HepG2 (cell line): ENCODE data around the gene TBRG1. TPM values are rescaled to one million over a fixed set of nuclear protein-coding genes. Genes with fewer than 3 reads are reported as not detected.

Experiments used
- DDIT3 ChIP-seq: sonication (generic); formaldehyde crosslinking; IDR thresholded peaks from 2 replicates; pipeline ENCODE4 v1.4.0; 2020; ENCODE audit warnings: mild to moderate bottlenecking, missing genetic modification reagents
- HOXD1 ChIP-seq: sonication (generic); formaldehyde crosslinking; IDR thresholded peaks from 2 replicates; pipeline ENCODE4 v1.5.0; 2020; ENCODE audit warnings: missing genetic modification reagents
- JDP2 ChIP-seq: sonication (generic); formaldehyde crosslinking; IDR thresholded peaks from 2 replicates; pipeline ENCODE4 v1.8.1; 2022; ENCODE audit warnings: missing genetic modification reagents, borderline replicate concordance
- JUN ChIP-seq: sonication (generic); formaldehyde crosslinking; IDR thresholded peaks from 2 replicates; pipeline ENCODE4 v1.4.0; 2020; ENCODE audit warnings: mild to moderate bottlenecking, missing genetic modification reagents
- MBD4 ChIP-seq: IDR thresholded peaks from 2 replicates; pipeline ENCODE4 v1.6.1; 2012; ENCODE audit warnings: low read length, inconsistent platforms, borderline replicate concordance
- MED1 ChIP-seq: sonication (generic); formaldehyde crosslinking; IDR thresholded peaks from 2 replicates; pipeline ENCODE4 v1.4.0; 2020; ENCODE audit warnings: missing genetic modification reagents
- NCOA2 ChIP-seq: sonication (generic); formaldehyde crosslinking; IDR thresholded peaks from 2 replicates; pipeline ENCODE4 v1.8.0; 2022; ENCODE audit warnings: inconsistent platforms
- NR2F6 ChIP-seq, 2 experiments: IDR thresholded peaks; 2 replicates each; pipeline ENCODE4 v1.6.1; 2016; ENCODE audit warnings: antibody characterized with exemption in 1 of 2, mild to moderate bottlenecking in 1 of 2
- PAWR ChIP-seq: sonication (generic); formaldehyde crosslinking; IDR thresholded peaks from 2 replicates; pipeline ENCODE4 v1.4.0; 2020; ENCODE audit warnings: missing genetic modification reagents, mild to moderate bottlenecking, borderline replicate concordance
- RBFOX2 ChIP-seq: fragments of 200-400 bp; formaldehyde crosslinking; IDR thresholded peaks from 2 replicates; pipeline ENCODE4 v1.6.1; 2017; ENCODE audit warnings: low read depth, mild to moderate bottlenecking, low read length
- RELA ChIP-seq: sonication (generic); formaldehyde crosslinking; IDR thresholded peaks from 2 replicates; pipeline ENCODE4 v1.4.0; 2020; ENCODE audit warnings: missing genetic modification reagents
- TRIM22 ChIP-seq: fragments of 450-650 bp; IDR thresholded peaks from 2 replicates; pipeline ENCODE4 v1.6.1; 2017
- ZBTB46 ChIP-seq: sonication (generic); formaldehyde crosslinking; IDR thresholded peaks from 2 replicates; pipeline ENCODE4 v1.4.0; 2020; ENCODE audit warnings: mild to moderate bottlenecking, missing genetic modification reagents, borderline replicate concordance
- ZFP36 ChIP-seq: fragments of 150-350 bp; IDR thresholded peaks from 2 replicates; pipeline ENCODE4 v1.6.1; 2018; ENCODE audit warnings: borderline replicate concordance, low read length, low read depth; ENCODE audit not compliant: partially characterized antibody
- ZNF207 ChIP-seq: fragments of 450-650 bp; IDR thresholded peaks from 2 replicates; pipeline ENCODE4 v1.6.1; 2016; ENCODE audit warnings: antibody characterized with exemption, borderline replicate concordance
- ZNF225 ChIP-seq: sonication (generic); formaldehyde crosslinking; IDR thresholded peaks from 2 replicates; pipeline ENCODE4 v1.4.0; 2020; ENCODE audit warnings: mild to moderate bottlenecking, missing genetic modification reagents
- ZNF263 ChIP-seq: sonication (generic); formaldehyde crosslinking; IDR thresholded peaks from 2 replicates; pipeline ENCODE4 v1.4.0; 2020; ENCODE audit warnings: missing genetic modification reagents
- ZNF264 ChIP-seq: sonication (generic); formaldehyde crosslinking; IDR thresholded peaks from 2 replicates; pipeline ENCODE4 v1.4.0; 2020; ENCODE audit warnings: missing genetic modification reagents
- ZNF501 ChIP-seq: sonication (generic); formaldehyde crosslinking; IDR thresholded peaks from 2 replicates; pipeline ENCODE4 v1.5.1; 2020; ENCODE audit warnings: mild to moderate bottlenecking, moderate library complexity, missing genetic modification reagents
- ZSCAN25 ChIP-seq: sonication (generic); formaldehyde crosslinking; IDR thresholded peaks from 2 replicates; pipeline ENCODE4 v1.8.0; 2022; ENCODE audit warnings: mild to moderate bottlenecking, missing genetic modification reagents
- polyA plus RNA-seq, 8 experiments: library from polyadenylated mRNA; depleted of rRNA in 3 of 8; stranded (reverse) in 7 of 8; unstranded in 1 of 8; fragments of >200 nt; fragmentation: Illumina TruSeq in 4 of 8; extraction: Trizol in 4 of 8; gene quantifications; 2 replicates each; pipeline versions ENCODE4 v1.2.1 to v1.2.3, GENCODE V29; 2011 to 2016; ENCODE audit warnings: low read depth in 4 of 8, missing spikeins in 1 of 8, mixed read lengths in 1 of 8; ENCODE audit not compliant: insufficient read depth in 1 of 8
- total RNA-seq, 5 experiments: library from RNA; depleted of rRNA; stranded (reverse); fragments of >200 nt; fragmentation: Illumina TruSeq; extraction: Trizol; gene quantifications; 2 replicates each; pipeline ENCODE4 v1.2.3, GENCODE V29; 2016; ENCODE audit warnings: low read depth in 1 of 5
- TF ChIP-seq, protein P1 (sequence below): sonication (generic); formaldehyde crosslinking; IDR thresholded peaks from 2 replicates; pipeline ENCODE4 v1.5.0; 2020; ENCODE audit warnings: mild to moderate bottlenecking, missing genetic modification reagents, moderate library complexity
- TF ChIP-seq, protein P2 (sequence below): sonication (generic); formaldehyde crosslinking; IDR thresholded peaks from 2 replicates; pipeline ENCODE4 v1.4.0; 2020; ENCODE audit warnings: missing genetic modification reagents
- TF ChIP-seq, protein P3 (sequence below): sonication (generic); formaldehyde crosslinking; IDR thresholded peaks from 2 replicates; pipeline ENCODE4 v1.4.0; 2020; ENCODE audit warnings: missing genetic modification reagents

Gene TBRG1
- total and polyA plus RNA-seq, 2 of the 13 experiments (the other 11 are each of a cell fraction or from before 2014, with no cell fraction given): 21.7 to 25.6 TPM

DNA sequence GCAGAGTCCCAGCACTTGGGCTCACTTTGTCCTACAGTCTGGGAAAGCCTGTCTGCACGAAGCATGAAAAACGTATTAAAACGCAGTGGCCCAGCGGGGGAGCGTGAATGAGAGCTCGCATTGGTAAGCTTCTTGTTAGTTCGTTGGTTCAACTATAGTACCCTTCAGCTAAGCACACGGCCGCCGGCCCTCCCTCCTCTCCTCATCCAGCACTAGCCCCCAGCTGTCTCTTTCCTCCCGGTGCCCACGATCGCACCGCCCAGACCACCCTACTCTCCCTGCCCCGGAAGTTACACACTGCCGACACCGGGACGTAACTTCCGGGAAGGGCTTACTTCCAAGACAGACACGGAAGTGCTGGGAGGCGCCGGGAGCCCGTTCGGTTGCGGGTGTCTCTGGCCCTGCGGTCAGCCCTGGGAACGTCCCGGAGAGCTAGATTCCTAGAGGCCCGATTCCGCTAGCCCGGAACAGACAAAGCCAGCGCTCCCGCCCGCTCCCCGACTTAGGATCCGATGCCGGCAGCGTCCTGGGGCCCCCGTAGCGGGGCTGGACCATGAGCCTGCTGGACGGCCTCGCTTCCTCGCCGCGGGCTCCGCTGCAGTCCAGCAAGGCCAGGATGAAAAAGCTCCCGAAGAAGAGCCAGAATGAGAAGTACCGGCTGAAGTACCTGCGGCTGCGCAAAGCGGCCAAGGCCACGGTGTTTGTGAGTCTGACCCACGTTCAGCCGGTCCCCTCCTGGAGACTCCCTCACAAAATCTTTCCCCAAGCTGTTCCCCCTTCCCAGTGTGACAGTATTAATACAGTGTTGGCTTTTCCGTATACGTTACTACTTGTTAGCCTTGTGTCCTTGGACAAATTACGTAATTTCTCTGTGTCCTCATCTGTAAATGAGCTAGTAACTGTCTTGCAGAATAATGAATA is at the start of gene TBRG1 (continued):
- TF ChIP-seq RBFOX2: peak; percentile 93
- no peak for TF ChIP-seq JUN (CRISPR knock-in tag)
- no peak for TF ChIP-seq PAWR (CRISPR knock-in tag)
- no peak for TF ChIP-seq RELA (CRISPR knock-in tag)
- TF ChIP-seq DDIT3 (CRISPR knock-in tag): 0 out of 2 replicates have a peak, but pooled peaks have one; percentile 12
- TF ChIP-seq MBD4: no peak
- peak; percentile 21; the same call in 1 of the 2 replicates for TF ChIP-seq HOXD1 (CRISPR knock-in tag)
- peak; percentile 31; the same call in 1 of the 2 replicates for TF ChIP-seq NCOA2 (CRISPR knock-in tag)
- TF ChIP-seq ZNF225 (CRISPR knock-in tag): peak; percentile 55; the same call in 1 of the 2 replicates
- TF ChIP-seq, protein P1, sequence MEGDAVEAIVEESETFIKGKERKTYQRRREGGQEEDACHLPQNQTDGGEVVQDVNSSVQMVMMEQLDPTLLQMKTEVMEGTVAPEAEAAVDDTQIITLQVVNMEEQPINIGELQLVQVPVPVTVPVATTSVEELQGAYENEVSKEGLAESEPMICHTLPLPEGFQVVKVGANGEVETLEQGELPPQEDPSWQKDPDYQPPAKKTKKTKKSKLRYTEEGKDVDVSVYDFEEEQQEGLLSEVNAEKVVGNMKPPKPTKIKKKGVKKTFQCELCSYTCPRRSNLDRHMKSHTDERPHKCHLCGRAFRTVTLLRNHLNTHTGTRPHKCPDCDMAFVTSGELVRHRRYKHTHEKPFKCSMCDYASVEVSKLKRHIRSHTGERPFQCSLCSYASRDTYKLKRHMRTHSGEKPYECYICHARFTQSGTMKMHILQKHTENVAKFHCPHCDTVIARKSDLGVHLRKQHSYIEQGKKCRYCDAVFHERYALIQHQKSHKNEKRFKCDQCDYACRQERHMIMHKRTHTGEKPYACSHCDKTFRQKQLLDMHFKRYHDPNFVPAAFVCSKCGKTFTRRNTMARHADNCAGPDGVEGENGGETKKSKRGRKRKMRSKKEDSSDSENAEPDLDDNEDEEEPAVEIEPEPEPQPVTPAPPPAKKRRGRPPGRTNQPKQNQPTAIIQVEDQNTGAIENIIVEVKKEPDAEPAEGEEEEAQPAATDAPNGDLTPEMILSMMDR (CRISPR knock-in tag): 0 out of 2 replicates have a peak, but pooled peaks have one; percentile 16
- TF ChIP-seq, protein P2, sequence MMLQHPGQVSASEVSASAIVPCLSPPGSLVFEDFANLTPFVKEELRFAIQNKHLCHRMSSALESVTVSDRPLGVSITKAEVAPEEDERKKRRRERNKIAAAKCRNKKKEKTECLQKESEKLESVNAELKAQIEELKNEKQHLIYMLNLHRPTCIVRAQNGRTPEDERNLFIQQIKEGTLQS: no peak
- peak; percentile 26 for TF ChIP-seq MED1 (CRISPR knock-in tag)
- peak; percentile 69; the same call in 1 of the 2 replicates for TF ChIP-seq ZSCAN25 (CRISPR knock-in tag)
- no peak for TF ChIP-seq NR2F6 (IDR thresholded peaks at IDR 0.05)
- TF ChIP-seq NR2F6 (CRISPR knock-in tag; IDR thresholded peaks at IDR 0.05): peak; percentile 46; the same call in 1 of the 2 replicates
- TF ChIP-seq ZNF501: peak; percentile 97
- TF ChIP-seq ZNF207: no peak
- TF ChIP-seq ZBTB46: no peak
- TF ChIP-seq ZFP36: no peak
- TF ChIP-seq TRIM22: no peak
- TF ChIP-seq ZNF263: 0 out of 2 replicates have a peak, but pooled peaks have one; percentile 20
- TF ChIP-seq JDP2 (CRISPR knock-in tag): no peak
- TF ChIP-seq, protein P3, sequence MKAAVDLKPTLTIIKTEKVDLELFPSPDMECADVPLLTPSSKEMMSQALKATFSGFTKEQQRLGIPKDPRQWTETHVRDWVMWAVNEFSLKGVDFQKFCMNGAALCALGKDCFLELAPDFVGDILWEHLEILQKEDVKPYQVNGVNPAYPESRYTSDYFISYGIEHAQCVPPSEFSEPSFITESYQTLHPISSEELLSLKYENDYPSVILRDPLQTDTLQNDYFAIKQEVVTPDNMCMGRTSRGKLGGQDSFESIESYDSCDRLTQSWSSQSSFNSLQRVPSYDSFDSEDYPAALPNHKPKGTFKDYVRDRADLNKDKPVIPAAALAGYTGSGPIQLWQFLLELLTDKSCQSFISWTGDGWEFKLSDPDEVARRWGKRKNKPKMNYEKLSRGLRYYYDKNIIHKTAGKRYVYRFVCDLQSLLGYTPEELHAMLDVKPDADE (CRISPR knock-in tag): no peak
- TF ChIP-seq ZNF264 (CRISPR knock-in tag): no peak
